Esophagus squamous epithelium (tissue), 5 donors: ENCODE data around the gene HLCS. TPM values are rescaled to one million over a fixed set of nuclear protein-coding genes. Genes with fewer than 3 reads are reported as not detected.

Experiments used
- DNase-seq: peaks from one replicate; lab custom pipeline; 2025; lab: John Stamatoyannopoulos, UW
- H3K27ac ChIP-seq, 4 donors: fragments of 200-600 bp; sonication (generic); one replicate each; pipeline ENCODE4 v1.5.1; 2016 to 2019; ENCODE audit warnings: mild to moderate bottlenecking in 1 of 4
- H3K27me3 ChIP-seq, 4 donors: fragments of 200-600 bp; sonication (generic); 1 replicate in 3 of 4; 2 replicates in 1 of 4; pipeline versions ENCODE4 v1.5.1 to v1.6.0; 2017 to 2021; ENCODE audit warnings: antibody characterized with exemption in 1 of 4
- H3K36me3 ChIP-seq, 3 donors: fragments of 200-600 bp; sonication (generic); one replicate each; pipeline ENCODE4 v1.5.1; 2016 to 2019
- H3K4me1 ChIP-seq, 3 donors: fragments of 200-600 bp; sonication (generic); one replicate each; pipeline ENCODE4 v1.5.1; 2017 to 2019
- H3K4me3 ChIP-seq, 4 donors: fragments of 200-600 bp; sonication (generic); 1 replicate in 3 of 4; 2 replicates in 1 of 4; pipeline ENCODE4 v1.5.1; 2016 to 2019; ENCODE audit warnings: mild to moderate bottlenecking in 2 of 4, moderate library complexity in 1 of 4
- H3K9me3 ChIP-seq, 3 donors: fragments of 200-600 bp; sonication (generic); one replicate each; pipeline ENCODE4 v1.5.1; 2016 to 2019
- POLR2A ChIP-seq, 4 donors: fragments of 450-650 bp; IDR thresholded peaks; one replicate each; pipeline ENCODE4 v1.6.1; 2017; ENCODE audit warnings: antibody characterized with exemption in 4 of 4, mild to moderate bottlenecking in 4 of 4, moderate library complexity in 3 of 4
- WGBS, 2 donors: methylation state at CpG; one replicate each; pipeline ENCODE4 v1.1.5; 2018; 5-methylcytosine and 5-hydroxymethylcytosine counted together
- intact Hi-C: fragments of 100-400 bp; cut with DNase I; formaldehyde crosslinking; loops from one replicate; pipeline ENCODE4 v1.15.0; 2022
- total RNA-seq, 4 donors: library from RNA; depleted of rRNA; stranded (reverse); fragments of >200 nt; gene quantifications; one replicate each; pipeline ENCODE4 v1.1.0, GENCODE V29; 2016
- TF ChIP-seq, protein P1 (sequence below), 6 experiments: fragments of 450-650 bp in 4 of 6; fragments of 200-600 bp in 2 of 6; sonication (generic) in 2 of 6; IDR thresholded peaks; one replicate each; pipeline ENCODE4 v1.5.1; 2016 to 2019; ENCODE audit warnings: antibody characterized with exemption in 6 of 6, mild to moderate bottlenecking in 4 of 6, moderate library complexity in 4 of 6
- donor health status: DM: yes; HTN: yes; CAD: no.

HLCS gene
- total RNA-seq, result 10 to 100 TPM in 3 of 4 donors, 1 to 10 TPM in 1; 6.3 to 19.5 (median 13.5) TPM

DNA sequence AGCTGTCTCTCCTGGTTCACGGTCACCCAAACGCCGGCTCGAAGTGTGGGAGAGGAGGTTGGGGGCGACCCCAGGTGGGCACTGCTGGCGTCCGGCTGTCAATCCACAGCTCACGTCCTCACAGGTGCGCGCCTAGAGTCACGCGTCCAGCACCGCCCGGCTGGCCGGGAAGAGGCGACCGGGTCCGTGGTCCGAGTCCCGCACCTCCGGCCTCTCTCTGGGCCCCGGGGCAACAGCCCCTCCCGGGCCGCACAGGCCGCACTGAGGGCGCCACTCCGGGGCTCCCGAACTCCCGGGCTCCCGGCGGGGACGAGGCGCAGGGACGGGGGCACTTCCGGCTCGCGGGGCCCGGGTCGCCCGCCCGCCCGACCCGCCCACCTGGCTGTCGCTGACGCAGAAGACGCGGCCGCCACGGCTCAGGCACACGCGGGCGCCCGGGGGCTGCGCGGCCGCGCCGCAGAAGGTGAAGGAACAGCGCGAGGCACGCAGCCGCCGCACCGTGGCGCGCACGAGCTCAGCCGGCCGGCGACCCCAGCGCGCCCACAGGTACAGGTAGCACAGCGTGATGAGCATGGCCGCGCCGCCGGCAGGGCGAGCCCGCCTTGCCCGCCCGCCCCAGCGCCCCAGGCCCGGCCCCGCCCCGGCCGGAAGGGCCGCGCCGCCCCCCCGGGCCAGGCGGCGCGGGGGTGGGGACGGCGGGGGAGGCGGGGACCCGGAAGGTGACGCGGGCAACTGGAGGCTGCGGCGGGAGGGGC is at the start of gene HLCS:
TSS of gene HLCS (minus strand) at position 604 of the 755 bp plus-strand sequence. CDS start at position 573, 31 bp downstream.
- WGBS, 2 donors, result 0% methylated on average over 2 to 4 of the region's 101 CpGs
- H3K4me3 ChIP-seq, result peak within 1 kb of the TSS; percentile 62 to 97 (median 74)
- DNase-seq, result no peak
- no peaks in the 10 kb centered on the region for H3K27me3 ChIP-seq
- H3K9me3 ChIP-seq, result no peaks in the 10 kb centered on the region
- H3K36me3 ChIP-seq, result peaks cover 0 to 11% (median 0%) of the 10 kb centered on the region in 3 donors
- H3K27ac ChIP-seq, result peak within 1 kb of the TSS; percentile 79 to 93 (median 89)
- TF ChIP-seq, protein P1, sequence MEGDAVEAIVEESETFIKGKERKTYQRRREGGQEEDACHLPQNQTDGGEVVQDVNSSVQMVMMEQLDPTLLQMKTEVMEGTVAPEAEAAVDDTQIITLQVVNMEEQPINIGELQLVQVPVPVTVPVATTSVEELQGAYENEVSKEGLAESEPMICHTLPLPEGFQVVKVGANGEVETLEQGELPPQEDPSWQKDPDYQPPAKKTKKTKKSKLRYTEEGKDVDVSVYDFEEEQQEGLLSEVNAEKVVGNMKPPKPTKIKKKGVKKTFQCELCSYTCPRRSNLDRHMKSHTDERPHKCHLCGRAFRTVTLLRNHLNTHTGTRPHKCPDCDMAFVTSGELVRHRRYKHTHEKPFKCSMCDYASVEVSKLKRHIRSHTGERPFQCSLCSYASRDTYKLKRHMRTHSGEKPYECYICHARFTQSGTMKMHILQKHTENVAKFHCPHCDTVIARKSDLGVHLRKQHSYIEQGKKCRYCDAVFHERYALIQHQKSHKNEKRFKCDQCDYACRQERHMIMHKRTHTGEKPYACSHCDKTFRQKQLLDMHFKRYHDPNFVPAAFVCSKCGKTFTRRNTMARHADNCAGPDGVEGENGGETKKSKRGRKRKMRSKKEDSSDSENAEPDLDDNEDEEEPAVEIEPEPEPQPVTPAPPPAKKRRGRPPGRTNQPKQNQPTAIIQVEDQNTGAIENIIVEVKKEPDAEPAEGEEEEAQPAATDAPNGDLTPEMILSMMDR (IDR thresholded peaks at IDR 0.05), result peak in 3 of 6 experiments; percentile 10 to 34 (median 16)
- TF ChIP-seq POLR2A (IDR thresholded peaks at IDR 0.05), result peak in 1 of 4 donors; percentile 59
- intact Hi-C loops, result no loop called here
- H3K4me1 ChIP-seq, result peaks cover 0 to 21% (median 0%) of the 10 kb centered on the region in 3 donors

- intact Hi-C loops, result no loop called here
- peaks cover 0 to 64% (median 2%) of the 10 kb centered on the region in 4 donors for H3K27me3 ChIP-seq
- no peaks in the 10 kb centered on the region for H3K36me3 ChIP-seq
- H3K4me1 ChIP-seq, result peaks cover 12 to 29% (median 13%) of the 10 kb centered on the region in 3 donors
- DNase-seq, result peak; percentile 20
- peak overlapping the region; percentile 1 to 55 (median 18) for H3K4me3 ChIP-seq
- 3 to 18% methylated on average over 10 to 14 of the region's 30 CpGs for WGBS, 2 donors
- TF ChIP-seq, protein P1 (IDR thresholded peaks at IDR 0.05), result peak; percentile 70 to 86 (median 82)
- no peak for TF ChIP-seq POLR2A (IDR thresholded peaks at IDR 0.05)
- no peaks in the 10 kb centered on the region for H3K9me3 ChIP-seq
- no peak overlapping the region for H3K27ac ChIP-seq
Measured at GRCh38 chr21:37009740-37010341, 43.4 kb upstream of the HLCS start.

GRCh38 chr21:37008724-37009123 is 42.3 kb upstream of the HLCS start:
- DNase-seq, result no peak
- Histone ChIP-seq H3K27me3 (peaks cover 0 to 58% (median 2%) of the 10 kb centered on the region in 4 donors), H3K27ac (no peak overlapping the region), H3K4me3 (no peak overlapping the region), H3K36me3 (no peaks in the 10 kb centered on the region), H3K4me1 (peaks cover 12 to 29% (median 13%) of the 10 kb centered on the region in 3 donors), H3K9me3 (no peaks in the 10 kb centered on the region)
- WGBS, 2 donors, result 86 to 93% methylated on average over 11 to 12 of the region's 12 CpGs
- TF ChIP-seq, protein P1 (IDR thresholded peaks at IDR 0.05), result no peak
- TF ChIP-seq POLR2A (IDR thresholded peaks at IDR 0.05), result no peak
- intact Hi-C loops, result no loop called here

DNA sequence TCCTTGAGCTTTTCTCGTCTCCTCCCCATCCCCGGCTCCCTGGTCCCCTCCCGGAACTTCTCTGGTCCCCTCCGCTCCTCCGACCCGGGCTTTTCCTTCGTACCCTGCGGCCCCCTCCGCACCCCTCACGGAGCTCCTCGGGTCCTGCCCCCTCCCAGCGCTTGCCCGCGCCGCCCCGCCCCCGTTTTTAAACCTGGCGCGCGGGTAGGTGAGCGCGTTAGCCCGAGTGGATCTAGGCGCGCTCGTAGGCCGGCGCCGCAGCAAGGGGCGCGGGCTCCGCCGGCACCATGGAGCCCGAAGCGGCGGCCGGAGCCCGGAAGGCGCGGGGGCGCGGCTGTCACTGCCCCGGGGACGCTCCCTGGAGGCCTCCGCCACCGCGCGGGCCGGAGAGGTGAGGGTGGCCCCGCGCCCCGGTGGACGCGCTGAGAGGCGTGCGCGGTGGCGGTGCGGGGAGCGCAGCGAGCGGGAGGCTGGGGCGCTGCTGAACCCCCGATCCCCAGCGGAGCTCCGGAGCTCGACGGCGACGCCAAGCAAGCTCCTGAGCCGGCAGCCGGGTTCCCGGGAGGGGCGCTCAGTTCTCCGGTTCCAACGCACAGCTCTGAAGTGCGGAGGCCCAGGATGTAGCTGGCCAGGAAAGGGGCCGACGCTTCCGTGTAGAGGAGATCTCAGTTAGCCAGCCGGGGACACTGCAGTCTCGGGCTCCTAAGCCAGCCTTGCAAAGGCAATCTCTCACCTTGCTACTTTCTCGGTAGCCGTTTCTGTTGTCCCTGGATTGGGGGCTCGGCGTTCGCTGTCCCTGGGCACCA is 40.2 kb upstream of the HLCS start, which contains the start of gene RIPPLY3:
TSS of gene RIPPLY3 (plus strand) at position 217 of the 806 bp plus-strand sequence. CDS start at position 288, 71 bp downstream.
- intact Hi-C loops, result no loop called here
- TF ChIP-seq, protein P1 (IDR thresholded peaks at IDR 0.05), result no peak
- no peak for TF ChIP-seq POLR2A (IDR thresholded peaks at IDR 0.05)
- no peak within 1 kb of the TSS for H3K27ac ChIP-seq
- H3K36me3 ChIP-seq, result no peaks in the 10 kb centered on the region
- 2 to 14% methylated on average over 15 to 24 of the region's 87 CpGs for WGBS, 2 donors
- no peak for DNase-seq
- peak within 1 kb of the TSS; percentile 41 to 75 (median 51) for H3K4me3 ChIP-seq
- peaks cover 12 to 29% (median 13%) of the 10 kb centered on the region in 3 donors for H3K4me1 ChIP-seq
- peaks cover 0 to 58% (median 2%) of the 10 kb centered on the region in 4 donors for H3K27me3 ChIP-seq
- no peaks in the 10 kb centered on the region for H3K9me3 ChIP-seq
